Activated T-cell treated with anti-CD3 and anti-CD28 coated beads for 4 hours (primary cell): ENCODE data around the gene DNM1.
"Not testable (repeated sequence)": the region's sequence is repeated elsewhere in the genome, so short reads cannot be mapped to it uniquely, and the experiment has no call there.

Experiments used
- DNase-seq: peaks from one replicate; pipeline ENCODE4 v3.0.0-alpha.2; 2020

Gene DNM1

GRCh38 chr9:128178806-128179431, 24.3 kb upstream of the DNM1 start:
- no peak for DNase-seq

GRCh38 chr9:128180001-128180400, 23.2 kb upstream of the DNM1 start:
- no peak for DNase-seq

- no peak for DNase-seq
These were observed 22.7 kb upstream of the DNM1 start for GRCh38 chr9:128180447-128180846.

- not testable (repeated sequence) for DNase-seq
These were observed 21.7 kb upstream of the DNM1 start for GRCh38 chr9:128181480-128181879.

- DNase-seq = no peak
These were observed 20.1 kb upstream of the DNM1 start for GRCh38 chr9:128182893-128183588.

- DNase-seq = no peak
These were observed 16.9 kb upstream of the DNM1 start for GRCh38 chr9:128185979-128186965.

GRCh38 chr9:128187361-128187760, 15.8 kb upstream of the DNM1 start:
- DNase-seq = no peak

GRCh38 chr9:128188209-128188608, 15.0 kb upstream of the DNM1 start:
- DNase-seq = no peak

GRCh38 chr9:128190013-128190412, 13.2 kb upstream of the DNM1 start:
- DNase-seq = no peak

- no peak for DNase-seq
These were observed 12.4 kb upstream of the DNM1 start for GRCh38 chr9:128190516-128191405.

- DNase-seq = peak; percentile 57
These were observed 11.7 kb upstream of the DNM1 start, which contains the start of gene CIZ1 for GRCh38 chr9:128191406-128192046. Gene CIZ1, minus strand, starts transcription at chr9:128191572. Its CDS starts 715 bp downstream, at chr9:128190857.

- peak; percentile 32 for DNase-seq
These were observed 10.4 kb upstream of the DNM1 start for GRCh38 chr9:128192601-128193371.

- no peak for DNase-seq
These were observed 9.6 kb upstream of the DNM1 start for GRCh38 chr9:128193469-128194096.

- DNase-seq = no peak
These were observed 1.5 kb upstream of the DNM1 start for GRCh38 chr9:128201441-128202369.

- DNase-seq = no peak
These were observed 543 bp upstream of the DNM1 start for GRCh38 chr9:128202648-128203023.

GRCh38 chr9:128203707-128204551, 750 bp downstream of the DNM1 start:
- no peak for DNase-seq

- no peak for DNase-seq
These were observed 1.7 kb downstream of the DNM1 start for GRCh38 chr9:128204858-128205257.

GRCh38 chr9:128205296-128205944, 2.2 kb downstream of the DNM1 start:
- DNase-seq = no peak
